ENCODE measurements around the gene MADCAM1.
A peak's percentile ranks its signal among the peaks of the same experiment; 100 is the strongest.

MADCAM1 gene

GRCh38 chr19:489418-490196, 6.7 kb upstream of the MADCAM1 start:
- peak in 1 of 6 experiments; percentile 48 for DNase-seq

DNA sequence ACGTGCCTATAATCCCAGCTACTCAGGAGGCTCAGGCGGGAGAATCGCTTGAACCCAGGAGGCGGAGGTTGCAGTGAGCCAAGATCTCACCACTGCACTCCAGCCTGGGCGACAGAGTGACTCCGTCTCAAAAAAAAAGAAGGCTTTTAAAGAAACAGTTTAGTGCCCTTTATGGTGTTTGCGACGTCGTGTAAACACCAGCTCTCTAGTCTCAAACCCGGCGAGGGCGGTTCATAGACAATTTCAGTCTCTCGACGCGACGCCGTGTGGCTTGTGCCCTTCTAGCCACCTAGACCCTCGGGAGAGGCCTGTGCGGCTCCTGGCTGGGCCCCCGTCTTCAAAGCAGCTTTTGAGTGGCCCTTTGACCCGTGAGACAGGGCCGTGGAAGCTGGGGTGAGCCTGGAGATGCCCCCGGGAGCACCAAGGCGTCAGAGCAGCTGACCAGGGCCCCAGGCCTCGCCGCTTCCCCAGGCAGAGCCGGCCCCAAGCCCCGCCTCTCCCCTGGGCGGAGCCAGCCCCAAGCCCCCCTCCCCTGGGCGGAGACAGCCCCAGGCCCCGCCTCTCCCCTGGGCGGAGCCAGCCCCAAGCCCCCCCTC, 5.0 kb upstream of the MADCAM1 start:
- peak in 4 of 6 experiments; percentile 9 to 57 (median 38) for DNase-seq

GRCh38 chr19:492091-492531, 4.2 kb upstream of the MADCAM1 start:
- peak in 4 of 6 experiments; percentile 49 to 78 (median 54) for DNase-seq

DNA sequence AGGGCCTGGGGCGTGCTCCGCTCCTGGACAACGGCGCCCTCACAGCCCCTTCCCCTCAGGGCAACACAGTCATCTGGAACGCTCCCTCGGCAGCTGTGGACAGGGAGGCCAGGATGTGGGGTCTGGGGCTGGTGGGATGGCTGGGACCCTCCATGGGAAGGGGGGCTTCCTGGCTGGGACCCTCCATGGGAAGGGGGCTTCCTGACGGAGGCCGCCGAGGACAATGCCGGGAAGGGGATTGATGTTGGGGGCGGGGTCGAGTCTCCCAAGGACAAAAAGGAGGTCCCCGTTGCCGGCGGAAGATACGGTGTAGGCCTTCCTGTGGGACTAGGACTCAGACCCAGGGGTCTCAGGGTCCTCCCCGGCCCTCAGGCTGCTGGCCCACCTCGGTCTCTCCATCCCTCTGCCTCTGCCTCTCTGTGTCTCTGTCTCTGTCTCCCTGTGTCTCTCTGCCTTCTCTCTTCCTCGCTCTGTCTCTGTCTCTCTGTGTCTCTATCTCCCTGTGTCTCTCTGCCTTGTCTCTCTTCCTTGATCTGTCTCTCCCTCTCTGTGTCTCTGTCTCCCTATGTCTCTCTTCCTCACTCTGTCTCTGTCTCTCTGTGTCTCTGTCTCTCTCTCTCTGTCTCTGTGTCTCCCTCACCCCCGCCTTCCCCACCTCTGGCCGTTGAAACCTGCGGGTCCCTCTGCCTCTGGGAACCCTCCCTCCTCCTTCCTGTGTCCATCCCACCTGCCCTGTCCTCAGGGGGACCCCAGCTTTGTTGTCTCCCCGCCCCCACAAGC, 2.7 kb upstream of the MADCAM1 start:
- DNase-seq, result no peak

DNA sequence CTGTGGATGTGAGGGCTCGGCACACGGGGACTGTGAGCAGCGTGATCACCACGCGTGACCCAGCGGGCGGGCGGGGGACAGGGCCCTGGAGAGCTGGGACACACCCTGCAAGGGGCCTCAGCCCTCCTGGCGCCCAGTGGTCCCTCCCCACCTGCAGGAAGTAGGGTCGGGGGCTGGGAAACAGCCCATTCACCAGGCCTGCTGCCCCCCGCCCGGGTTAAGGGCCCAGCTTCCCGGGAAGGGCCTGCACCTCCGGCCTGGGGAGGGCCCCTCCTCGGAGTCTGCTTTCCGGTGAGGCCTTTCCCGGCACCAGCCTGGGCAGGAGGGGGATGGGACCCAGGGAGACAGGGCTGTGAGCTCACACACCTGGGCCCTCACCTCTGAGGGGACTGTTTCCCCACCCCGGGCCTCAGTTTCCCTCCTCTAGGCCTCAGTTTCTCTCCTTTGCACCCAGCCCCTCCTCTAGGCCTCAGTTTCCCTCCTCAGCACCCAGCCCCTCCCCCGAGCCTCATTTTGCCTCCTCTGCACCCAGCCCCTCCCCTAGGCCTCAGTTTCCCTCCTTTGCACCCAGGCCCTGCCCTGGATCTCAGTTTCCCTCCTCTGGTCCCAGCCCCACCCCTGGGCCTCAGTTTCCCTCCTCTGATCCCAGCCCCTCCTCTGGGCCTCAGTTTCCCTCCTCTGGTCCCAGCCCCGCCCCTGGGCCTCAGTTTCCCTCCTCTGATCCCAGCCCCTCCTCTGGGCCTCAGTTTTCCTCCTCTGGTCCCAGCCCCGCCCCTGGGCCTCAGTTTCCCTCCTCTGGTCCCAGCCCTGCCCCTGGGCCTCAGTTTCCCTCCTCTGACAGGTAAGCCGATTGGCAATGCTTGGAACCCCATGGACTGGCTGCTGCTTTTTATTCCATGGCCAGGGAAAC, 1.9 kb upstream of the MADCAM1 start:
- DNase-seq, result no peak

GRCh38 chr19:495081-495401, 1.2 kb upstream of the MADCAM1 start:
- DNase-seq, result no peak

DNA sequence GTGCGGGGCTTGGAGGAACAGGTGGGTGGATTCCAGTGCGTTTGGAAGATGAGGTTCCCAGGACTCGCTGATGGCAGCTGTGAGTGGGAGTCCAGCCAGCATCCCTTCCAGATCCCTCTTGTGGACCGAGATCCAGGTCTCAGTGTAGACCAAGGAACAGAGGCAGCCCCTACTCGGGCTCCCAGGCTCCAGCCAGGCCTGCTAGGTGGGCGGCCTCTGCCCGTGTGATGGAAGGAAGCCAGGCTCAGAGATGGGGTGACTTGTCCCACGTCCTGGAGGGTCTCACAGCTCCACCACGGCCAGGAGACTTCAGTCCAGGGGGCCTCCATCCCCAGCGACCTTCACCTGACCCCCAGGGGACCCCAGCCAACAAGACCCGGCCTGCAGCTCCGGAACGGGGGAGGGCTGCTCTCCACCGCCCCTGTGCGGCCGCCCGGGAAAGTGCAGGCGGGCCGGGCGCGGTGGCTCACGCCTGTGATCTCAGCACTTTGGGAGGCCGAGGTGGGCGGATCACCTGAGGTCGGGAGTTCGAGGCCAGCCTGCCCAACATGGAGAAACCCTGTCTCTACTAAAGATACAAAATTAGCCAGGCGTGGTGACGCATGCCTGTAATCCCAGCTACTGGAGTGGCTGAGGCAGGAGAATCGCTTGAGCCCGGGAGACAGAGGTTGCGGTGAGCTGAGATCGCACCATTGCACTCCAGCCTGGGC, 729 bp upstream of the MADCAM1 start:
- peak in 3 of 6 experiments; percentile 24 to 55 (median 34) for DNase-seq

DNA sequence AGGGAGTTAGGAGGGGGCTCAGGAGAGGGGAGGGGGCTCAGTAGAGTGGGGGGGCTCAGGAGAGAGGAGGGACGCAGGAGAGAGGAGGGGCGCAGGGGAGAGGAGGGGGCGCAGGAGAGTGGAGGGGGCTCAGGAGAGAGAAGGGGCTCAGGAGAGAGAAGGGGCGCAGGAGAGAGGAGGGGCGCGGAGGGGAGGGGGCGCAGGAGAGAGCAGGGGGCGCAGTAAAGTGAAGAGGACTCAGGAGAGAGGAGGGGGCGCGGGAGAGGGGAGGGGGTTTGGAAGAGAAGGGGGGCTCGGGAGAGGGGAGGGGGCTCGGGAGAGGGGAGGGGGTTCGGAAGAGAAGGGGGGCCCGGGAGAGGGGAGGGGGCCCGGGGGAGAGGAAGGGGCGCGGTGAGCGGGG, 700 bp downstream of the MADCAM1 start:
- no peak for DNase-seq

DNA sequence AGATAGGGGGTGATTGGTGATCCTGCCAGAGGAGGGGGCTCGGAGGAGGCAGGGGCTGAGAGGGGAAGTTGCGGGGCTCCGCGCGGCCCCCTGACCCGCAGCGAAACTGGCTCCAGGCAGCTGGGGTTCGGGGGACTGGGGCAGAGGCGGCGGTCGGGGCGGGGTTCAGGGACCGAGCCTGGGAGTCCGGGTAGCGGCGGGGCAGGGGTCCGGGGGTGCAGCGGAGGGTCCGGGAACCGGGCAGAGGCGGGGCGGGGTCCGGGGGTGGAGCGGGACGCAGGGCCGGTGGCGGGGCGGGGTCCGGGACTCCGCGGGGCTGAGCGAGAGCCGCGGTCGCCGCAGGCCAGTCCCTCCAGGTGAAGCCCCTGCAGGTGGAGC, 1.2 kb downstream of the MADCAM1 start:
- no peak for DNase-seq

- DNase-seq, result no peak
Measured at GRCh38 chr19:497869-498510, 1.7 kb downstream of the MADCAM1 start.

DNA sequence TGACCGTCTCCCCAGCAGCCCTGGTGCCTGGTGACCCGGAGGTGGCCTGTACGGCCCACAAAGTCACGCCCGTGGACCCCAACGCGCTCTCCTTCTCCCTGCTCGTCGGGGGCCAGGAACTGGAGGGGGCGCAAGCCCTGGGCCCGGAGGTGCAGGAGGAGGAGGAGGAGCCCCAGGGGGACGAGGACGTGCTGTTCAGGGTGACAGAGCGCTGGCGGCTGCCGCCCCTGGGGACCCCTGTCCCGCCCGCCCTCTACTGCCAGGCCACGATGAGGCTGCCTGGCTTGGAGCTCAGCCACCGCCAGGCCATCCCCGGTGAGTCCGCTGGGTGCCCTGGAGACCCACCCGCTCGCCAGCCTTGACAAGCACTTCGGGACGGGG, 2.2 kb downstream of the MADCAM1 start:
- DNase-seq, result no peak

GRCh38 chr19:498977-499623, 2.8 kb downstream of the MADCAM1 start:
- no peak for DNase-seq

DNA sequence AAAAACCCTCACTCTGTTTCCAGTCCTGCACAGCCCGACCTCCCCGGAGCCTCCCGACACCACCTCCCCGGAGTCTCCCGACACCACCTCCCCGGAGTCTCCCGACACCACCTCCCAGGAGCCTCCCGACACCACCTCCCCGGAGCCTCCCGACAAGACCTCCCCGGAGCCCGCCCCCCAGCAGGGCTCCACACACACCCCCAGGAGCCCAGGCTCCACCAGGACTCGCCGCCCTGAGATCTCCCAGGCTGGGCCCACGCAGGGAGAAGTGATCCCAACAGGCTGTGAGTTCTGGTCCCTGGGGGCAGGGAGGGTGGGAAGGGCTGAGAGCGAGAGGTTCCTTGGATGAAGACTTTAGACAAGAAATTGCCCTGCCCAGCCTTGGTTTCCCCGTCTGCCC, 5.4 kb downstream of the MADCAM1 start:
- no peak for DNase-seq

- no peak for DNase-seq
Measured at GRCh38 chr19:504616-505015, 8.3 kb downstream of the MADCAM1 start.

DNA sequence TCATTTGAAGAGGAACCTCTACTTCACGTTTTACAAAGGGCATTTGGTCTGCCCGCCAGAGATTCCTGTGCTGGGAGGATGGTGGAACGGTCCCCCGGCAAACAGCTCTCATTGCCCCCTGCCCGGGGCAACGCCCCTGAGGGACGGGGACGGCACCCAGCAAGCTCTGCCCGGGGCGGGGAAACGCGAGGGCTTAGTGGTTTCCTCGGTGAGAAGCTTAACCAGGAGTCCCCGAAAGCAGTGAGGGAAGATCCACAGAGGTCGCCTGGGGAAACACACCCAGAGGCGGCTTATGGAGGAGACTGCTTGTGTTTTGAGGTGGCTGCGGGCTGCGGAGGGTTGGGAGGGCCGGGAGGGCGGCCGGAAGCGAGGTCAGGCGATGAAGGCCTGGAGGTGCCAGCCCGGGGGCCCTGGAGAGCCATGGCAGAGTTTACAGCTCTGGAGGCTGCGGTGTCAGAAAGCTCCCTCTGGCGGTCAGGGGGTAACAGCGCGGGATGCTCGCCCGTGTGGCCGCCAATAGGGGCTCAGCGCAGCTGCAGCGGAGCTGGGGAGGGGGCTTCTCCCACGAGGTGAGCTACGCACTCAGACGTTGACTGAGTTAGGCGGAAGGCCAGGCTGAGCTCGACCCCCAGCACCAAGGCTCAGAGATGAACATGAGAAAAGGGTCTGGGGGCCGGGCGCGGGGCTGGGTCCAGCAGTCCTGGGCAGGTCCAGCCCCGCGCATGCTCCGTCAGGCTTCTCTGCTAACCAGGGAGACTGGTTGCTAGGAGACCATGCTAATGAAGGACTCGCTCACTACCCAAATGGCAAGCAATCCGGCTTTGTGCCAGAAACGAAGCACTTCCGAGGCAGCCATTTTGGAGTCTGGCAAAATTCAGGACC, 10.4 kb downstream of the MADCAM1 start:
- peak; percentile 92 to 100 (median 96) for DNase-seq

GRCh38 chr19:507286-508203, 11.3 kb downstream of the MADCAM1 start, which contains the start of gene TPGS1:
Gene TPGS1, plus strand, starts transcription at chr19:507497. Its CDS starts 10 bp downstream, at chr19:507507.
- peak; percentile 82 to 100 (median 92) for DNase-seq

- DNase-seq, result no peak
Measured at GRCh38 chr19:508204-509150, 12.2 kb downstream of the MADCAM1 start.

Measured in stimulated activated naive CD4-positive, alpha-beta T cell (primary cell).